ENCODE results near the gene CETN3. TPM values are rescaled to one million over a fixed set of nuclear protein-coding genes. Genes with fewer than 3 reads are reported as not detected.

CETN3 gene
- total RNA-seq, 1 experiment from 2014 or later = 60.8 TPM

Other genes starting within 250 kb of the CETN3 start
- 5.6 and 7.8 TPM in 2 replicates for gene MBLAC2, start 65.0 kb upstream of the CETN3 start, total RNA-seq (2014; rRNA removed; shearing (Covaris generic))
- gene POLR3G, start 65.1 kb upstream of the CETN3 start, total RNA-seq (2014; rRNA removed; shearing (Covaris generic)) = 36.7 and 38.4 TPM in 2 replicates
- gene LYSMD3, start 119.8 kb upstream of the CETN3 start, total RNA-seq (2014; rRNA removed; shearing (Covaris generic)) = 13.2 and 15.1 TPM in 2 replicates
- 1.8 TPM in 2 replicates for gene ADGRV1, start 149.0 kb upstream of the CETN3 start, total RNA-seq (2014; rRNA removed; shearing (Covaris generic))

All from NCI-H460 (cell line).